Effector CD4-positive, alpha-beta T cell (primary cell): ENCODE results near the gene SSBP3.
"Not testable (repeated sequence)": the region's sequence is repeated elsewhere in the genome, so short reads cannot be mapped to it uniquely, and the experiment has no call there.

Experiments
- DNase-seq: peaks from one replicate; pipeline ENCODE4 v3.0.0-alpha.2; 2020

SSBP3 gene

DNA sequence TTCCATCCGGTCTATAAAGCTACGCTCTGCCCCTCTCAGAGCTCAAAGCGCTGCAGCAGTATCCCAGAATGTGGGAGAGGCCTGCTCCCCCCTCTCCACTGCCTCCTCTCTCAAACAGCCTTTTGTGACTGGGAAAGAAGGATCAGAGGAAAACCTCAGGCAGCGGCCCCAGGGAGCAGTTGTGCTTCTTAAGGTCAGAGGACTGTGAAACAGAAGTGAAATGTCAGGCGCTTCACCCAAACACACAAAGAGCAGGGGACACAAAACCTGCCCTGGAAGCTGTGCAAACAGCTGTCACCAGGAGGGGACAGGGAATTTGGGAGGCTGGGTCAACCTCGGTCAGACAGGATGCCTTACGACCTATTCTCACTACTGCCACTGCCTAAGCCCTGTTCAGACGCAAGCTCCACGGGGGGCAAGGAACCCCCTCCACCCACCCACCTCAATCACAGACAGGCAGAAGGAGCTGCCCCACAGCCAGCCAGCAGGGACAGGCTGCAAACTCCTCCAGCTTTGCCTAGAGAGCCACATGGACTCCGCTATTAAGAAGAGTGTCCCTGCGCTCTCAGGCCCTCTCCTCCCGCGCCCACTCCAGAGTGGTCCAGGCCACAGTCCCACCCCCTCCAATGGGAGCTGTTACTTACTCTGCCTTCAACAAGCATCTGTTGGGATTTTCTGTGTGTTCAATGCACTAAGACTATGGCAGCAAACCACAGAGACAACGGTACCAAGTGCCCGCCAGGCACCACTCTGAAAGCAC, 14.6 kb downstream of the SSBP3 start:
- DNase-seq: no peak

DNA sequence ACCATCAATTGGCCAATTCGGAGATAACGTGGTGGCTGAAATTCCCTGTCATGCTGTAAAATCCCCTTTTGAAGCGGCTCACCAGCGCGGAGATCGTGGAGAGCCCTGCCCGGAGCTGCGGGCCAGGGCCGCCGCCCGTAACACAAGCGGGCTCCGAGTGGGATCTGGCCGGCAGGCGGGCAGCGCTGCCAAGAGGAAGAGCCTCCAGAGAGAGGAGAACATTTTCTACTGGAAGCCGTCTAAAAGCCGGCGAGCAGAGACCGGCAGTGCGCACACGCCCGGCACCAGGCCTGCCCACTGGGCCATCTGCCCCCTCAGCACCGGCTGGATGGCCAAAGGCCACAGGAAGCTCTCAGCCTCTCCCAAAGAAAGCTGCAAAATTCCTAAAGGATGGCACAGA, 15.5 kb downstream of the SSBP3 start:
- no peak for DNase-seq

DNA sequence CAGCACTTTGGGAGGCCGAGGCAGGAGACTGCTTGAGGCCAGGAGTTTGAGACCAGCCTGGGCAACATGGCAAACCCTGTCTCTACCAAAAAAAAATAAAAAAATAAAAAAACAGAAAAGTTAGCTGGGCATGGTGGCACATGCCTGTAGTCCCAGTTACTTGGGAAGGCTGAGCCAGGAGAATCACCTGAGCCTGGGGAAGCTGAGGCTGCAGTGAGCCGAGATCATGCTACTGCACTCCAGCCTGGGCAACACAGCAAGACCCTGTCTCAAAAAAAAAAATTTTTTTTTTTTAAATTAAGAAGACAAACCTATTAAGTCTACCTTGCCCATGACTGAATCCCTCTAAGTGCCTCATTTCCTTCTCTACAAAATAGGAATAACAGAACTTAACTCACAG, 16.6 kb downstream of the SSBP3 start:
- not testable (repeated sequence) for DNase-seq

DNA sequence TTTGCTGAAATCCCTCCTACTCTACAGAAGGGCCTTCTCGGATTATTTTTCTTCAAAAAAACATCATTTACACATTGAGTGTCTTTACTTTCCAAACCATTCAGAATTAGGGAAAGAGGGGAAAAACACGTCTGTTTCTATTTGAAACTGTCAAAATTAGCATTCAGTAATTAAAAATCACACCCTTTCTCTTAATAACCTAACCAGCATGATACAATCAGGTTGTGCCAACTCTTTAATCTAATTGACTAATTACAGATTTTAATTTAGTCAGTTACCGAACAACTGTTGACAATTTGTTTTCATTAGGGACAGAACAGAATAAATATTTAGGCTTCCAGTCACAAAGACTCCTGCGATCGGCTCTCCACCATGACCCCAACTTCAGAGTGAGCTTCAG, 18.8 kb downstream of the SSBP3 start:
- no peak for DNase-seq

DNA sequence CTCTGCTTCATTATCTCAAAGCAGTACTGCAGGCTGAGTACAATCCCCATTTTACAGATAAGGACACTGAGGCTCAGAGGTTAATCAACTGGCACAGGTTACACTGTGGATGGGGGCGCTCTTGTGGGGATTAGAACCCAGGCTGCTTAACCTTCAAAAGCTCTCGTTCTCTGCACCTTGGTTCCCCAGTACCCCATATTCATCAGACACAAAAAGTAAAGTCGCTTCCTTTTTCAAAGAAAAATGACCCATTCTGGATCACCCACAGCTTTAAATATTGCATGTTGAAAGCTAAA, 20.5 kb downstream of the SSBP3 start:
- DNase-seq: no peak

DNA sequence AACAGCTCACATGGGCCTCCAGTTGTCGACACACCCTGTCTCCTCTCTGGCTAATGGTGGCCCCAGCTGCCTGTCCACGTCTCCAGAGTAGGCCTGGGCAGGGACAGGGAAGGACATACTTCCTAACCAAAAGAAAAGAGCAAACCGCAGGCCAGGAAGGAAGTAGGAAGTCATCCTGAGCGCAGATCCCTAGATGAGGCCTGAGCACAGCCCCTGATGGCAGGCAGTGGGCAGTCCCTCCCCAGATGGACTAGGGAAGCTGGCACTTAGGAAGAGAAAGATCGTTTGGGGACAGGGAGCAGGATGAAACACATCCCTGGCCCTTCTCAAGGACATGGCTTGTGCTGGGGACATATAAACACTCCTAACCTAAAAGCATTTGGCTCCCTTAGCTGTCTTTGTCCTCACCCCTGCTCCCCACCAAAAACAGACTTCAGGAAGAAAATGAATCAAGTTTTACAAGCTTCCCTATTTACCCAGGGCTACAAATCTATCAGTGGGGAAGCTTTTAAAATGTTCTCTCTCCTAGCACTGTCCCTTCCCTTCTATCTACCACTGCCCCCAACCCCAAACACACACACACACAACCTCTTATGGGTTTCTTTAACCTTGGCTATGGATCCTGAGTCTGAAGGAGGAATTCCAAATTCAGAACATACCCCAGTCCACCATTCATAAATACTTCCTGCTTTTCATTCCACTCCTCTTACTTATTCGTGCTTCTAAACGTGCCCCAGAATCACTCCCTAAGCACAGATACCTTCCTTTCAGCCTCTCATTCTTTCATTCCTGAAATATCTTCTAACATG, 21.1 kb downstream of the SSBP3 start:
- no peak for DNase-seq

DNA sequence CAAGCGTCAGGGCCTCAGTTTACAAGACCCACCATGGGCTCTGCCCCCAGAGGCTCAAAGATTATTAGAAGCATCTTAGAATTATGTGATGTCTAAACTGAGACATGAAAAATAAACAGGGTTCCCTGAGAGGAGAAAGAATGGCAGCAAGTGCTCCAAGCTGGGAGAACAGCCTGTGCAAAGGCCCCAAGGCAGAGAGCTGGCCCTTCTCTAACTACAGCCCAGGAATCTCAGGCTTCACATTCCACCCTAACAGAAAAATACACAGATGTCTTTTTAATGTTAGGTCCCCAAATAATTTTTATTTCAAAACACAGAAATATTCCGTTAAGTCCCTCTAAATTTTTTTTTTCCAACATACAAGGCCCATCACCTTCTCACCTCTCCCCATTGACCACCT, 21.7 kb downstream of the SSBP3 start:
- DNase-seq: no peak

DNA sequence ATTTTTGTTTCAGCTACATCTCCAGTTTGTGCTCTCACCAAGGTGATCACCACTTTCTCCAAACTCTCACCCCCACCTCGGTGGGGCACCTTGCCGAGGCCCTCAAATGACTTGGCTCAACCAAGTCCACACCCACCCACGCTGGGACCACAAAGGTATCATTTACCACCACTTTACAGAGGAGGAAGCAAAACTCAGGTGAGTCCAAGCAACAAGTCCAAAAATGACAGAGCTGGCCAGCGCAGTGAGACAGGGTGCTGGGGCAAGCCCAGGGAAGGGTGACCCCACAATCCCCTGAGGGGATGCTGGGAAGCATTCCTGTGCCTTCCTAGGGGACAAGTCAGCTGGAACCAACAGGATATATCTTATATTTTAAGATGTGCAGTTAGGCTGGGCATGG, 24.7 kb downstream of the SSBP3 start:
- DNase-seq: no peak

DNA sequence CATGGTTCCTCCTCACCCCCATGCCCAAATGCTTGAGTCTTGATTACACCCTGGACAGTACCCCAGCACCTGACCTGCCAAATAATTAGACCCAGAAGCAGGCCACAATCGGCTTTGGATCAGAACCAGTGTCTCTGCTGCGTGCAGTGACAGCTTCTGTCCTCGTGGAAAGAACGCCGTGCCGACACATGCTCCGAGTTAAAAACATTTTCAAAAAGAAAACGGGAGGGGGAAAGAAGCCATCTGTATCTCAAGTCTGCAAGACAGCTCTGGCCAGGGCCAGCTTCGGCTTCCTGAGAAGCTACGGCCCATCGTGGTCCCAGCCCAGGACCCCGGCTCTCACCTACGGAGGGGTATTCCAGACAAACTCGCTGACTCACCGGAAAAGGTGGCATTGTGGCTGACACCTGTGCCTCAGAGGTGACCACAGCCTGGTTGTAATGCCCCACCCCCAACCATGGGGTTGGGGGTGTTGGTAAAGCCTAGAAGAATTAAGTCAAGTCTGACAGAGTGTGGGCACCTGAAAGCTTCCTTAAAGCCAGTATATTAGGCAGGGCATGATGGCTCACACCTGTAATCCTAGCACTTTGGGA, 25.8 kb downstream of the SSBP3 start:
- DNase-seq: peak; percentile 9

DNA sequence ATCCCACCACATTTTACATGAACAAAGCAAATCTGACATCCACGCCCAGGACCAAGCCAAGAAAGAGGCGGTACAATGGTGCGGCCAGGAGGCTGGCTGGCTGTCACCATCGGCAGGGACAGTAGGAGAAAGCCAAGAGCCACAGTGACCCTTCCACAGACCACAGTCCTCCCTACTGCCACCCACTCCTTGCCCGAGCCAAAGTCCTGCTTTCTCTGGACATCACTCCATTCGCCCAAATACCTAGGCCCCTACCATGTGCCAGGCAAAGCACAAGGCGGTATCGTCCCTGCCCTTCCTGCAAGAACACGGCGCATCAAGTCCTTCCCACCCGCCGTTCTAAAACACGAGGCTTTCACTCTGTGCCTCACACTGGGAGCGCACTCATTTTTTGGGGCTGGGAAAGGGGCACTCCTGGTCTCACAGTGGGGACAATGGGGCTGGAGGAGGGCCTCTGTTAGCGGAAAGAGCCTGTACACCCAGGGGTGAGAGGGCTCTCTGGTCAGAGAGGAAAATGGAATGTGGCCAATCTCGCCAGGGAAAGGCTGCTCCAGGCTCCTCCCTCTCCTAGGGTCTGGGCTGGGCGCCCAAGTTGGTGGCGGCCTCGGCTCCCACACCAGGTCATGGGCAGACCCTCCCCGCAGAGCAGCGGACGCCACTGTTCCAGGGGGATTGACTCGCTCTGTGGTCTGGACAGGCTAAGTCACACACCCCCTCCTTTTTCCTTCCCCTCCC, 26.5 kb downstream of the SSBP3 start:
- no peak for DNase-seq

DNA sequence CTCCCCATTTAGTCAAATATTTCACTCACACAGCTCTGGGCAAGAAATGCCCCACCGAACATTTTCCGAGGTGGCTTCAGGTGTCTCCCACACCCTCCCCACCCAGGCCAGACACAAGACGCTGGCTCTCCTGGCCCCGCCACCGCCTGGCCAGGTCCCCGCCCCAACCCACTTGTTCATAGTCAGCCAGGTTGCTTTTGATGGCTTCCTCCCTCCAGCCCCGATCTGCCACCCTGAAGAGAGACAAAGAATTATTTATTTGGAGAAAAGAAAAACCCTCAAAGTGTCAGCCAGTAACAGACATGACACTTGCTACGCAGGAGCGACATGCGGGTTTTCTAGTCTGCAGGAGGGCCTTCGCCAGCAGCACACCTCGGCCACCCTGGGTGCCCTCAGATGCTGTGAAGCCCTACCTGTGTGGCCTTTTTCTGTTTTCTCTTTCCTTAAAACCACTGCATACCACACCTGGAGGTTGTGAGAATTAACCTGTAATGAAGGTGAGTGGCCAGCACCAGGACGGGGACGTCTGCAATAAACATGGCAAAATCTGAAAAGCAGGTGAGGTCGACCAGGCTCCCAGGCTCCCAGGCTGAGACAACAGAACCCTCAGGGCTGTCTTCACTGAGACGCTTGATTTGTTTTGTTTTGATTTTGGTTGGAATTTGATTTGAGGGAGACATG, 27.2 kb downstream of the SSBP3 start:
- DNase-seq: no peak

DNA sequence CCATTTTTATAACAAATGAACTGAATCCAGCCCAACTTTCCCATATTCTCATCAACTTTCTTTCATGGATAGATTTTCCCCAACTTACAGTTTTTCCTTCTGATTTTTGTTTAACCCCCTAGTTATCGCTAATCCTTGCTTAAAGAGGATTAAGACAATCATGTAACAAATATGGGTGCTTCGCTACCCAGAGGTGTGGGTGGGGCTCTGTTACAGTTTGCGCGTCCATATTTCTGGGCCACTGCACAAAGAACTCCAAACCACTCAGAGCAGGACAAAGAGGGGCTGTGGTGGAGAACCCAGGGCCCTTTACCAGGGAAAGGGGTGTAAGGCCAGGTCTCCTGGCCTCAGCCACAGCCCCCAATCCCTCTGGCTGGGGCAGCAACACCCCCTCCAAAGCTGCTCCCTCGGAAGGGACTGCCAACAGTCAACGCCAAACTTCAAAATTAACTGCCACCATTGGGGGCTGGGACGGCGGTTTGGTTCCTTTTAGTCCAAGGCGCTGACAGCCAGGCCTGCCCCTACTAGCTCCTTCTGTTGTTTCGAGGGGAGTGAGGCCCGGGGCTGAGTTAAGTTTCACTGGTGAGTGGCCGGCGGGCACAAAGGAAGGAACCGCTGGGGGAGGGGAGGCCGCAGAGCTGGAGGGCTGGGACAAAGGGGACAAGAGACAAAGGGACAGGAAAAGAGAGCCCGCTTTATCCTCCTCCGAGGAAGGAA, 27.9 kb downstream of the SSBP3 start:
- no peak for DNase-seq

DNA sequence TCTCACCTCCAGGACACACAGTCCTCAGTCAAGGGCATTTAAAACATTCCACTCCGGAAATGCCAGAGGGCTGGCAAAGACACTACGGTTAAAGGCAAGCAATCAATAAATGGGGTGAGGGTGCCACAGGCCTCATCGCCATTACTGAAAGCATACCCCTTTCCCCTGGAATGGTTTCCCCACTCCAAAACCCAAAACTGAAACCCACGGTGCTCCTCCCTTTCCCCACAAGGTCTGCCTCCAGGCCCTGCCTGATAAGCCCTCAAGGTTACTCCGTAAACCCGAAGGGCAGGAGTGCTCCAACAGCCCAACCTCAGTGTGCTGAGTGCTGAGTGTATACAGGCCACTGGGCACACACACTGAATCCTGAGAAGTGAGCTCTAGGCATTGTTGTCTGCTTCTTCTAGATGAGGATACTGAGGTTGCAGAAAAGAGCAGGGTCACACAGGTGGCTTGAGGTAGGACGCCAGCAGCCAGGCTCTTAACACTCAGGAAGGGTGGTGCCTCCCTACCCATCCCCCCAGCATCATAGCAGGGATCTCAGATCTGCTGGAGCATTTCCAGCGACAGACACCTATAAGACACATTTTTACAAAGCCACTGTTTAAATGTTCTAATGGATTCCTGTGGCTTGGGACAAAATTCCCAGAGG, 29.0 kb downstream of the SSBP3 start:
- DNase-seq: no peak

DNA sequence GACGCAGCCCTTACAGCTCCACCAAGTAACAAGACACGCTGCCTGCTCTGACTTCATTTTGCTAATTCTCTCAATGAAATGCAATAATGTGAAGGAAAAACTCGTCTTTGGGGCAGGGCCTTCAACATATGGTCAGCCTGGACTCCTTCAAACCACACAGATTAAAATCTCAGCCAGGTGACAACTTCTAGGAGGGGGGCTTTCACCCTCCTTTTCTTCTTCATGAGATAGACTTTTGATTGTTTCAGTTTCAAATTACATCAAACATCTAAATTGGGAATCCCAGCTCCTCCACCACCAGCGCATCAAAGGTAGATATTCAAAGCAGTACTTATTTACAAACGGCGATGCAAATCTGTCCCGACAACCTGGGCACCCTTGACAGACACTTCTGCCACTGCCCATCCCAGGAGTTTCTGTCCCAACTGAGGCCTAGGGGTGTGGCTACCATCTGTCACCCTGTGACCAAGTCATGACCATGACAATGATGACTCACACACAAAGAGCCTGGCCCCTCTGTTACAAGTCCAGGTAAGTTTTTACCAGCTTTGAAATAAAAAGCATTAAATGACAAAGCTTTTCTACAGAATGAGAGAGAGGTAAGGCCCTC, 29.7 kb downstream of the SSBP3 start:
- DNase-seq: no peak

DNA sequence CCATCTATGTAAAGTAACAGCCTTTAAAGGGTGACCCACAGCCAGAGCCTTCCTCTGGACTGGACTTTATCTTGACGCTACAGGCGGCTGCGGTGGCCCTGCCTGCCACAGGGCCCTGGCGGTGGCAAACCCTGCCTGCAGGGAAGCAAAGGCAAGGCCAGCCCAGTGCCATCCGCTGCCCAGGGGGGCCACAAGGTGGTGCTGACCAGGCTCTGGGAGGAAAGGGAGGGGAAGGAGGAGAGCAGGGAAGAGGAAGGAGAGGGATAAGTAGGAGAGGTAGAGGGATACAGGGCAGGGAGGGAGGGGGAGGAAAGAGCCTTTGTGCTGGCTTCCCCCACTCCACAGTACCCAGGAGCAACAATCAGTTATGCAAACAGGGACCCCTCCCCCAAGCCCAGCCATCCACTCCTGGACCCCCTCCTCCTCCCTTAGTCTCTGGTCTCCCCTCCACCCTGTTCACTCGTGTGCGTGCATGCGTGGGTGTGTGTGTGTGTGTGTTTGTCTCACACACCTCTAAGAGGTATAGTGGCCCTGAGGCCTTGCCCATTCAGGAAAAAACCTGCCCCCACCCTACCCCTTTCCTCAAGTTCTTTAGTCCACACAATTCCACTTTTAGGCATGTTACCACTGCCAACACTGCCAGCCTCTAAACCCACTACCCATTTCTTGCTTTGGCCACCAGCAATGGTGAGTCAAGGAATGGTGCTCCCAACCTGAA, 30.3 kb downstream of the SSBP3 start:
- DNase-seq: no peak

DNA sequence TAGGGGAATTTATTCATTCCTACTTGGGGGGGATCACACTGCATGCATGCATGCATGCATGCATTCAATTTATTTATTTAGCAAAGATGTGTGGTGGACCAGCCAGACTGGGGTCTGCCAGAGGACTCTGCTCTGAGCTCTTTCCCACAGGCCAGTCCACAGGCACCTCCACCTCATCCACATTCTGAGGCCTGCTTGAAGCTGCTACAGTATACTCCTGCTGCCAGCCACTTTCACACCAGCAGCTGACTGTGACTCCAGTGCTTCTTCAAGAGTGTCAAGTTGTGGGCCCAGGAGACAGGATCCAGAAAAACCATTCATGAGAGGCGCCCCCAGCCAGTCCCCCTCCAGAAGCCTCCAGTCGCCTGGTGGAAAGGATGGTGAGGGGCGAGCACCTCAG, 30.9 kb downstream of the SSBP3 start:
- DNase-seq: no peak

DNA sequence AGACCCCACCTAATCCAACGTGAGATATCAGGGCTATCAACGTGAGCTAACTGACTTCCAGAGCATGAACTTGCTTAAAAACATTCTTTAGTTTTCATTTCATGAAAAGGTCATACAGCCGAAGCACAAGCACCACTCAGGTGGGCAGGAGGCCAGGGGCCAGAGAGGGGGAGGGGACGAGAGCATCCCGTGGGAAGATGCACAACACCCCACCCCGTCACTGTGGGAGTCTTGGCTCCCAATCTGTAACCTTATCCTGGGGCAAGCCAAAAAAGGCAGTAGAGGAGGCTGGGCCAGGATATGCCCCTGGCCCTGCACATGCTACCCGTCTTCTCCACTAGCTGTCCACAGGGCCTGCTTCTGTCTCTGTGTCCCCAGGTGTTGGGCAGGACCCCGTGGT, 31.4 kb downstream of the SSBP3 start:
- DNase-seq: no peak

DNA sequence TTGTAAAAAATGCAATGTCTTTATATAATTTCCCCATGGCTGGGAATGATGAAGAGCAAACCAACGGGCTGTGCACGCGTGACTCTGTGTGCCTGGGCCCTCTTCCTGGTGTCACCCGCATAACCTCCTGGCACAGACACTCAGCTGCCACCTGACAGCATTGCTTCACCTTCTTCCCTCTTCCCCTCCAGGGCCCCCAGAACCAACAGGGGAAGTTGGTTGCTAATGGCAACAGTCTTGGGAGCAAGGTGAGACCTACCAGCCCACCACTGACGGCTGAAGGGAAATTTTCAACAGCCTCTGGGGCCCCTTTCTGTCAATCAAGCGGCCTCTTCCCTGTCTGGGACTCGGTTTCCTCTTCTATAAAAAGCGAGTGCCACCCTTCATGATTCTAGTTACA, 33.2 kb downstream of the SSBP3 start:
- DNase-seq: no peak

DNA sequence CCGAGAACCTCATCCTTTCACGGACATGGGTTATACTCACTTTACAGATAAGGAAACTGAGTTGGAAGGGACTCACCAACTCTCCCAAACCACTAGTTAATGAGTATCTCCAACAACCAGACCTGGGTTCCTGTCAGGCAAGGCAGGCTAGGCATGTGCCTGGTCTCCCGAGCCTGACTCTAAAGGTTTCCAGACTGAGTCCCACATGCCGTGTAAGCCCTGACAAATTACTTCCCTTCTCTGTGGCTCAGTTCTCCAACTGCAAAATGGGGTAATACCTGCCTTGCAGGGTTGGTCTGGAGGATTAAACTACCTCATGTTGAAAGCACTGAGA, 34.3 kb downstream of the SSBP3 start:
- DNase-seq: no peak

DNA sequence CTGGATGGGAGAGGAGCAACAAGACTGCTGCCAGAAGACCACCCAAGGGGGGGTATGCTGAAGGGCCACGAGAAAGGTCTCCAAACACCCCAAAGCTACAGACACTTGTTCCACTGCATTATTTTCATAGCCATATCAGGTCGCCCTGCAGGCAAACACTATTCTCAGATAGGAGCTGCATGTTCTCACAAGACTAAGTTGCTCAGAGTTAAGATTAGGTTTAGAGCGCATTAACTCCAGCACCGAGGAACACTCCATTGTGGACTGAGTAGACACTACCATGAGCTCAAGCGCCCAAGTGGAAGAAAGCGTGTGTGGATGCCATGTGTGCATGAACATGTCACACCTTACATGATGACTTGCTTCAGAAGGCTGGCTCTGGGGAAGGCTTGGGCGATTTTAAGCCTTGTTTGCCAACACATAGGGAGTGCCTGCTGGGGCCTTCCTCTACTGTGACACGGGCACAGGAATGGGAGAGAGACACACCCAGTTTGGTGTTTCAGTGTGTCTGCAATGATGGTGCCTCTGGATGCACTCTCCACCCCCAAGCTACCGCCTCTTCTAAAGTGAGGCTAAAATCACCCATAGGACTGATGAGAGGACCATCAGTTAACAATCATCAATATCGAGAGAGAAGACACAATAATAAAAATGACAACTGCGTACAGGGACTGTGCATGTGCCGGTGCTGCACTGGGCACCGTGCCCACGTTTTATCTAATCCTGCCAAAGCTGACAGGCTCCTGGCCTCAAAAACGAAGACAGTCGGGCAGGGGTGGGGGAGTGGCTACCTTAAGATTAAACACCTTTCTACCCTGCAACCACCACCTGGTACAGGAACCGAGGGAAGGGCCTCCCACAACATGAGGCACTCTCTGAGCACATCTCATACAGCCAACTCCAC, 34.9 kb downstream of the SSBP3 start:
- DNase-seq: no peak
